B cell (primary cell): ENCODE measurements around the gene LRRN2.

Experiments used
- CTCF ChIP-seq: fragments of 200-600 bp; IDR thresholded peaks from one replicate; pipeline ENCODE4 v1.8.0; 2022; ENCODE audit warnings: antibody characterized with exemption, mild to moderate bottlenecking
- EZH2 ChIP-seq: IDR thresholded peaks from 2 replicates; pipeline ENCODE4 v1.6.1; 2012; ENCODE audit warnings: borderline replicate concordance, low read depth, mild to moderate bottlenecking, moderate library complexity, low read length; ENCODE audit not compliant: insufficient read depth, poor library complexity, severe bottlenecking

GRCh38 chr1:204730826-204731459 lies 45.4 kb upstream of the LRRN2 start:
- TF ChIP-seq CTCF (no peak), EZH2 (no peak)
